Epithelial cell of proximal tubule (primary cell): Measurements from ENCODE around the gene DYRK2. TPM values are rescaled to one million over a fixed set of nuclear protein-coding genes. Genes with fewer than 3 reads are reported as not detected.

Source experiments
- DNase-seq: peaks from one replicate; pipeline ENCODE4 v3.0.0-alpha.2; 2011; ENCODE audit warnings: low read depth
- H3K4me3 ChIP-seq: 2 replicates; pipeline ENCODE4 v1.5.1; 2011; ENCODE audit warnings: low read depth, mild to moderate bottlenecking, low read length
- total RNA-seq: library from RNA; depleted of rRNA; stranded (reverse); fragments of >200 nt; gene quantifications from 2 replicates; pipeline ENCODE4 v1.2.3, GENCODE V29; 2015
- TF ChIP-seq, protein P1 (sequence below): conservative IDR thresholded peaks from 2 replicates; pipeline ENCODE4 v1.5.1; 2012; ENCODE audit warnings: low read depth, mild to moderate bottlenecking, low read length

DYRK2 gene
- total RNA-seq, 1 donor from 2014 or later = 29.6 TPM

GRCh38 chr12:67649570-67650387 is 1.2 kb downstream of the DYRK2 start:
- H3K4me3 ChIP-seq = peak overlapping the region; percentile 90
- TF ChIP-seq, protein P1, sequence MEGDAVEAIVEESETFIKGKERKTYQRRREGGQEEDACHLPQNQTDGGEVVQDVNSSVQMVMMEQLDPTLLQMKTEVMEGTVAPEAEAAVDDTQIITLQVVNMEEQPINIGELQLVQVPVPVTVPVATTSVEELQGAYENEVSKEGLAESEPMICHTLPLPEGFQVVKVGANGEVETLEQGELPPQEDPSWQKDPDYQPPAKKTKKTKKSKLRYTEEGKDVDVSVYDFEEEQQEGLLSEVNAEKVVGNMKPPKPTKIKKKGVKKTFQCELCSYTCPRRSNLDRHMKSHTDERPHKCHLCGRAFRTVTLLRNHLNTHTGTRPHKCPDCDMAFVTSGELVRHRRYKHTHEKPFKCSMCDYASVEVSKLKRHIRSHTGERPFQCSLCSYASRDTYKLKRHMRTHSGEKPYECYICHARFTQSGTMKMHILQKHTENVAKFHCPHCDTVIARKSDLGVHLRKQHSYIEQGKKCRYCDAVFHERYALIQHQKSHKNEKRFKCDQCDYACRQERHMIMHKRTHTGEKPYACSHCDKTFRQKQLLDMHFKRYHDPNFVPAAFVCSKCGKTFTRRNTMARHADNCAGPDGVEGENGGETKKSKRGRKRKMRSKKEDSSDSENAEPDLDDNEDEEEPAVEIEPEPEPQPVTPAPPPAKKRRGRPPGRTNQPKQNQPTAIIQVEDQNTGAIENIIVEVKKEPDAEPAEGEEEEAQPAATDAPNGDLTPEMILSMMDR = no peak
- no peak for DNase-seq

DNA sequence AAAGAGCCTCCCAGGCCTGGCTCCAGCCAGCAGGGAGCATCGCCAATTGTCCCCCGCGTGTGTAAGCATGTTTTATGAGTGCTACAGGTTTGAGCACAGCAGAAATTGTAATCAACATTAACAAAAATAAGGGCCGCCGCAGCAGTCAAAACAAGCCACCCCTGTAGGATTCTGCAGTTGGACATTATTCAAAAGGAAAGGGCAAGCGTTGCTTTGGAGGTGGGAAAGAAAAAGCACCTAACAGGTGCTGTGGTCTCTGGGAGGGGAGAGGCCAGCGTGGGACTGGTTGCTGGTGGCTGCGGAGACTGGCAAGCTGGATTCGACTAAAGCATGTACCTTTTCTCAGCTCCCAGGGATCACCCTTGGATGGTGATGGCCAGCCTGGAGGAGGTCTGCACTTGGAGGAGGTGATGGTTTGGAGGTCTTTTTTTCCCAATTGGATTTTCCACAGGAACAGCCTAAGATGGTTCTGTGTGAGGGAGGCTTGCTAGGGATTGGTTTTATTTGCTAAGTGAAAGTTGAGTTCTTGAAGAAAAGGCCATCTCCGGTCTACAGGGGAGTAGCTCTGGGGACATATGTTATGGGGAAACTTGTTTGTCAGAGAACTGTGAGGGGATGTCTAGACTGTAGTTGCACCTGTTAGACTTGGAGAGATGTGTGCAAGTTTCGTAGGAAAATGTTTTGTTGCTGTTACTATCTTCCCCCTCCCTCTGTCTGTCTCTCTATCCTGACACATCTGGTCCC is 2.0 kb downstream of the DYRK2 start:
- TF ChIP-seq, protein P1 = no peak
- no peak for DNase-seq
- peak overlapping the region; percentile 90 for H3K4me3 ChIP-seq

DNA sequence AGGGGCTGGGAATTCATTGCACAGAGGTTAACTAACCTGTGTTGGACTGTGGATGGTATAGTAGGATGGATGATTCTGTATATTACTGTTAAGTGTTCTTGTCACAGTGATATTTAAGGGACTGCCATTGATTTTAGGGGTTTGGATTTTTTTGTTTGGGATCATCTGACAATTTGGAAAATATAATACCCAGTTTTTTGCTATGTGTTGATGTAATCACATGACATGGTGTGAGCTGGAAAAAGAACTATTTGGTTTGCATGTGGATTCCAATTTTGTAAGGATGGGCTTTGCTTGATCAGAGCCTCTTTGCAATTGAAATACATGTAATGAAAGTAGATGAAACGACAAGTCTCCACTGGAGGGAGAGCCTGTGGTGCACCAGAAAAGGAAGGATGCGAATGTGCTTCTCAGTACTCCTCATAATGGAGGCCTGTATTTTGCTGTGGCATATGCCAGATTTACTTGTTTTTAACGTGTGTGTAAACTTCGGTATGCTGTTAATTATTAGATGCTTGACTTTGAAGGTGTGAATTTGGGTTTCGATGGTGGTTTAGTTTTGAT is 2.7 kb downstream of the DYRK2 start:
- TF ChIP-seq, protein P1 = peak; percentile 55
- H3K4me3 ChIP-seq = peak overlapping the region; percentile 90
- no peak for DNase-seq

DNA sequence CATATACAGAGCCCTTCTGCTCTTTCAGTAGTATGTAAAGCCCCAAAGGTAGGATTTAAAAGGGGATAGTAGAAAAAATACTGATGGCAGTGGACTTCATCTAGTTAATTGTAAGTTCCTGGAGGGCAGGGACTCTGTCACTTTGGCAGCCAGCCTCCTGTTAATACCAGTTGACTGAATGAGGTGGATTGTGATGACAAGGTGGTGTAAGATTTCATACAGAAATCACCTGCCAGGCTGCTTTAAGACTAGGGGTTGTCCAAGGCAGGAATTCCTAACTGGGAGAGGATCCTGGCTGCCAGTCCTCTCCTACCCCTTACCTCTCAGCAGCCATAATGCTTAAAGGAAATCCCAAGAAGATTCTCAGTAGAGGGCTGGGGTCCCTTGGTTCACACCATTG is 7.3 kb downstream of the DYRK2 start:
- DNase-seq = no peak
- no peak overlapping the region for H3K4me3 ChIP-seq
- TF ChIP-seq, protein P1 = no peak

- DNase-seq = no peak
- TF ChIP-seq, protein P1 = no peak
Observed at GRCh38 chr12:67656251-67656650, 7.7 kb downstream of the DYRK2 start.

GRCh38 chr12:67658486-67658885 is 9.9 kb downstream of the DYRK2 start:
- TF ChIP-seq, protein P1 = no peak
- DNase-seq = no peak
- no peak overlapping the region for H3K4me3 ChIP-seq

More at GRCh38 chr12:67656251-67656650, 7.7 kb downstream of the DYRK2 start:
- no peak overlapping the region for H3K4me3 ChIP-seq
